GM12892 (cell line): Measurements from ENCODE around the gene SLC8A1.

Experiments
- DNase-seq: peaks from one replicate; pipeline ENCODE4 v3.0.0; 2011; ENCODE audit not compliant: insufficient read length
- FAIRE-seq: peaks from 2 replicates; lab custom pipeline; 2011; peaks lifted over from hg19 to GRCh38; lab: Jason Lieb, UNC
- POLR2A ChIP-seq: IDR thresholded peaks from 2 replicates; pipeline ENCODE4 v1.6.1; 2011; ENCODE audit warnings: low read depth, low read length, control low read depth
- POLR2AphosphoS5 ChIP-seq: IDR thresholded peaks from 2 replicates; pipeline ENCODE4 v1.6.1; 2011; ENCODE audit warnings: low read depth, low read length, control low read depth
- TAF1 ChIP-seq: IDR thresholded peaks from 2 replicates; pipeline ENCODE4 v1.6.1; 2011; ENCODE audit warnings: low read depth, mild to moderate bottlenecking, control low read depth, low read length, borderline replicate concordance

SLC8A1 gene

GRCh38 chr2:40359811-40360210, 92.1 kb downstream of the SLC8A1 start:
- FAIRE-seq (no peak), DNase-seq (no peak)
- TF ChIP-seq POLR2AphosphoS5 (no peak), POLR2A (no peak), TAF1 (no peak)

- FAIRE-seq (no peak), DNase-seq (no peak)
- no peak for TF ChIP-seq TAF1
- TF ChIP-seq POLR2A, result no peak
- no peak for TF ChIP-seq POLR2AphosphoS5
Observed at GRCh38 chr2:40358783-40359182, 93.1 kb downstream of the SLC8A1 start.

GRCh38 chr2:40357667-40358066, 94.2 kb downstream of the SLC8A1 start:
- TF ChIP-seq TAF1 (no peak), POLR2A (no peak), POLR2AphosphoS5 (no peak)
- DNase-seq, result no peak
- FAIRE-seq, result no peak

- DNase-seq, result no peak
- no peak for FAIRE-seq
- TF ChIP-seq TAF1 (no peak), POLR2AphosphoS5 (no peak), POLR2A (no peak)
Observed at GRCh38 chr2:40355451-40355850, 96.4 kb downstream of the SLC8A1 start.

- DNase-seq, result no peak
- TF ChIP-seq TAF1, result no peak
- no peak for TF ChIP-seq POLR2AphosphoS5
- TF ChIP-seq POLR2A, result no peak
- no peak for FAIRE-seq
Observed at GRCh38 chr2:40353231-40353630, 98.7 kb downstream of the SLC8A1 start.

GRCh38 chr2:40352703-40353099, 99.2 kb downstream of the SLC8A1 start:
- no peak for TF ChIP-seq POLR2AphosphoS5
- TF ChIP-seq POLR2A, result no peak
- TF ChIP-seq TAF1, result no peak
- FAIRE-seq (no peak), DNase-seq (no peak)

GRCh38 chr2:40352041-40352702, 99.7 kb downstream of the SLC8A1 start:
- DNase-seq, result no peak
- no peak for FAIRE-seq

GRCh38 chr2:40348665-40349064, 103.2 kb downstream of the SLC8A1 start:
- DNase-seq (no peak), FAIRE-seq (no peak)
- TF ChIP-seq POLR2AphosphoS5 (no peak), POLR2A (no peak), TAF1 (no peak)

More at GRCh38 chr2:40352041-40352702, 99.7 kb downstream of the SLC8A1 start:
- no peak for TF ChIP-seq TAF1
- TF ChIP-seq POLR2A, result no peak
- TF ChIP-seq POLR2AphosphoS5, result no peak

- TF ChIP-seq POLR2AphosphoS5 (no peak), TAF1 (no peak), POLR2A (no peak)
- no peak for DNase-seq
- no peak for FAIRE-seq
Observed at GRCh38 chr2:40348038-40348437, 103.9 kb downstream of the SLC8A1 start.

- TF ChIP-seq POLR2AphosphoS5, result no peak
- TF ChIP-seq TAF1, result no peak
Observed at GRCh38 chr2:40346535-40347354, 105.1 kb downstream of the SLC8A1 start.

GRCh38 chr2:40344364-40344763, 107.5 kb downstream of the SLC8A1 start:
- DNase-seq (no peak), FAIRE-seq (no peak)
- TF ChIP-seq POLR2AphosphoS5 (no peak), TAF1 (no peak), POLR2A (no peak)

More at GRCh38 chr2:40346535-40347354, 105.1 kb downstream of the SLC8A1 start:
- FAIRE-seq (no peak), DNase-seq (no peak)
